ENCODE measurements around the gene SH3TC1. TPM values are rescaled to one million over a fixed set of nuclear protein-coding genes. Genes with fewer than 3 reads are reported as not detected.

Gene SH3TC1
- total RNA-seq, 1 experiment from 2014 or later: 28.9 TPM

DNA sequence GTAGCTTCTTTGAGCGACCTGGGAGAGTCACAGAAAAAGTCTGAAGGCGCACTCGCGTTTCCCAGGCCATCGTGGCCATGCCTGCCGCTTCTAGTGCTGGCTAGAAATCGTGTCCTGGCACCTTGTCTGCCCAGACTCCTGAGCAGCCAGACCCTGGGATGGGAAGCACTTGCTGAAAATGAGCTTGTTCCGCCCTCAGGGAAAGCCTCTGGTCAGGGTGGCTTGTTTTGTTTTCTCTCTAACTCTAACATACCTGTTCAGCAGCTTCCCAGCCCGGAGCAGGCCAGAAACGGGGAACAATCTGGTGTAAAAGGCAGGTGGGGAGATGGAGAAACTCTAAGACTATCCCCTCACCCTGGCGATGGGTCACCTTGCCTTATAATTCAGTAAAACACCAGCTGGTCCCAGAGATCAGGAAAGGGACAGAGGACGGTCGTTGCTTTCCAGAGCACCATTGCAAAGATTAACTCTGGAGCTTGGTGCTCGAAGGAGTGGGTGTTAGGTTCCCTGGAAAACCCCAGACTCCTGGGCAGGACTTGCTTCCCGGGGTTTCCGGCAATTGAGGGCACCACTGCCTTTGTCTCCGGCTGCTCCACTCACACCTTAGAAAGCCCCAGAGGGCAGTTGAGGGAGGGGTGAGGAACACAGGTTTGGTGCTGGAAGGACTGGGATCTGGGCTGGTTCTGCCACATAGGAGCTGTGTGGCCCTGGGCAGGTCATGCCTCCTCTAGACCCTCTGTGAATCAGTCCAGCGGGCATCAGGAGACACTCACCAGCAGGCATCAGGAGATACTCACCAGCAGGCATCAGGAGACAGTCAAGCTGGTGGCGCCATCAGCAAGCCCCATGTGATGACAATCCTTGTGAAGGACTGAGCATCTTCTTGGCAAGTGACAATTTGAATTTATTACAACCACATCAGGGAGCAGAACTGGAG lies 4.5 kb upstream of the SH3TC1 start:
- Histone ChIP-seq H3K4me1 (peaks cover 35% of the 10 kb centered on the region), H3K4me3 (no peak overlapping the region), H3K27me3 (no peaks in the 10 kb centered on the region), H3K36me3 (no peaks in the 10 kb centered on the region), H3K27ac (no peak overlapping the region), H3K9me3 (replicated peaks) (no peaks in the 10 kb centered on the region)
- DNase-seq: no peak

DNA sequence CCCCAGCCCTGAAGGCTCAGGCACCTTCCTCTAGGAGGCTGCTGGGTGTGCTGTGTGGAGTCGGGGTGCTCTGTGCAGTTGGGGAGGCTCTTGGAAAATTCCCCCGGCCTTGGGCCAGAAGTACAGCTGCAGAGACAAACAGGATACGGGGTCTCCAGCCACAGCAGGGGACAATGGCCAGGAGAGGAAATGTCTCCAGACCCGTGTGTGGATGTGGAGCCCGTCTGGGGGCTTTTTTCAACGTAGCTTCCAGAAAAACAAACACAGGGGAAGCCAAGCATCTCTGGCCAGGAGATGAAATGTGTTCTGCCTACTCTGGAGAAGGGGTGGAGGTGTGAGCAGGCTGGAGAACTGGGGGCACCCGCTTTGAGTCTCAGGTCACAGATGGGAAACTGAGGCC lies 3.7 kb upstream of the SH3TC1 start:
- H3K36me3 ChIP-seq: no peaks in the 10 kb centered on the region
- peaks cover 35% of the 10 kb centered on the region for H3K4me1 ChIP-seq
- H3K4me3 ChIP-seq: no peak overlapping the region

DNA sequence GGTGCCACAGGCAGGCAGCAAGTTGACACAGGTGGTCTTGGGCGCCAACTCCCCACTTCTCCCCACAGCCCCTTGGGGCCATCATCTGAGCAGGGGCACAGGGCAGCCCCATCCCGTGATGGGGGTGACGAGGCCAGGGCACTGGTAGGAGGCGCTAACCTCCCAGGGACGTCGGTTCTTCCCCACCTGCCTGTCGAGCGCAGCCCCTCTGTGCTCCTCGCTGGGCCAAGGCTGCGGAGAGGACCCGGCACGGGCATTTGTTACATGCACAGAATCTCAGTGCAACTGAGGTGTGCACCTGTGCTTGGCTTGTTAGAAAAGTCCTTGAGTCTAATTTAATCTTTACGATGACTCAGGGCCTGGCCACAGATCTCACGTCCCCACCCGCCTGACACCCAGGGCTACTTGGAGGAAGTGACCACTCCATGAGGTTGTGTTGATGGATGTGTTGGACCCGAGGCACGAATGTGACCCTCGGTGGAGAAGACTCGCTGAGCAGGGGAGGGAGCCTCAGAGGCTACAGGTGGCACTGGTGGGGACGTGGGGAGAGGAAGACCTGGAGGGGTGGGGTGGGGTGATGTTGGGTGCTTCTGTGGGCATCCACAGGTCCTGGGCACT lies 3.1 kb upstream of the SH3TC1 start:
- DNase-seq: no peak
- H3K4me1 ChIP-seq: peaks cover 35% of the 10 kb centered on the region
- H3K27ac ChIP-seq: no peak overlapping the region
- H3K9me3 ChIP-seq (replicated peaks): no peaks in the 10 kb centered on the region
- no peaks in the 10 kb centered on the region for H3K27me3 ChIP-seq
- no peak overlapping the region for H3K4me3 ChIP-seq
- no peaks in the 10 kb centered on the region for H3K36me3 ChIP-seq

More for the DNA sequence above, 3.7 kb upstream of the SH3TC1 start:
- H3K27me3 ChIP-seq: no peaks in the 10 kb centered on the region
- no peak for DNase-seq
- H3K9me3 ChIP-seq (replicated peaks): no peaks in the 10 kb centered on the region
- H3K27ac ChIP-seq: no peak overlapping the region

DNA sequence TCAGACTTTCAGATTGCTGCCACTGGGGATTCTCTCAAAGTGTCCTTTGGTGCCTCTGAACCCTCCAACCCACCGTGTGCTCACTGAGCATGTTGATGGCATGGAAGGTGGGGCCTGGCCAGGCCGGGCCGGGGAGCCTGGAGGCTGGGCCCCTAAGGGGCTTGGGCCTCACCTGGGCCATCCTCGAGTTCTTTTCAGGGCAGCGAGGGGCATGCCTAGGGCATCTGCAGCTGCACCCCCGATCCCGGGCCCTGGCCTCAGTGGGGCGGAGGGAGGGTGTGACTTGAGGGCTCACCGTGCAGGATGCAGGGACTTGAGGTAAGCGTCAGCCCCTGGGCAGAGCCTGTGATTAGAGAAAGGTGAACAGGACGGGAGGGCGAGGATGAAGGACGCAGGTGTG lies 1.6 kb upstream of the SH3TC1 start:
- Histone ChIP-seq H3K27me3 (no peaks in the 10 kb centered on the region), H3K36me3 (no peaks in the 10 kb centered on the region), H3K4me3 (no peak overlapping the region), H3K27ac (no peak overlapping the region), H3K4me1 (peaks cover 34% of the 10 kb centered on the region), H3K9me3 (replicated peaks) (no peaks in the 10 kb centered on the region)
- DNase-seq: no peak

DNA sequence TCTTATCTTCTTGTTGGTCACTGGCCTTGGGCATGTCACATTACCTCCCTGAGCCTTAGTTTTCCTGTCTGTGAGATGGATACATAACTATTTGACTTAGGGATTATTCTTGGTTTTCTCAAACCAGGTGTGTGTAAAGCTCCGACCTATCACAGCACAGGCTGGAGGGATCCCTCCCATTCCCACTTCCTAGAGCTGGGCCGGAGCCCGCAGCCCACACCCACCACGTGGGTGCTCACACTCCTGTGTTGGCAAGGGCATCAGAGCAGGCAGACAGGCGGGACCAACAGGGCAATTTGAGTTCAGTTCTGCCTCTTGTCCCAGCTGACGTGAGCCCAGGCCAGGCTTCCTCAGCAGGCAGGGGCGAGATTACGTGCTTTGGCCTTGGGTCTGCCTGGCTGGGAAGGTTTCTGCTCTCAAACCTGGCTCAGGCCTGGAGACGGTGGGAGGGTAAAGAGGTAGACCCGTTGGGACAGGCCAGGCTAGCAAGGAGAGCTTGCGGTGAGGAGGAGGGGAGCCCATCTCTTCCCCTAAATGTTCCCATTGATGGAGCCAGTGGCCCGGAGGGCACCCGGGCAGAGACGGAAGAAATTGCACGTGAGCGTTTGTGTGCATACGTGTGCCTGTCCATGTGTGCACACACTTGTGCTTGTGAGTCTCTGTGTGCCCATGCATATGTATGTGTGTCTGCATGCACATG lies 734 bp upstream of the SH3TC1 start:
- no peak for DNase-seq
- Histone ChIP-seq H3K4me3 (no peak overlapping the region; the same call in 1 of the 2 replicates), H3K4me1 (peaks cover 27% of the 10 kb centered on the region), H3K27ac (no peak overlapping the region), H3K36me3 (no peaks in the 10 kb centered on the region), H3K27me3 (no peaks in the 10 kb centered on the region), H3K9me3 (replicated peaks) (no peaks in the 10 kb centered on the region)

DNA sequence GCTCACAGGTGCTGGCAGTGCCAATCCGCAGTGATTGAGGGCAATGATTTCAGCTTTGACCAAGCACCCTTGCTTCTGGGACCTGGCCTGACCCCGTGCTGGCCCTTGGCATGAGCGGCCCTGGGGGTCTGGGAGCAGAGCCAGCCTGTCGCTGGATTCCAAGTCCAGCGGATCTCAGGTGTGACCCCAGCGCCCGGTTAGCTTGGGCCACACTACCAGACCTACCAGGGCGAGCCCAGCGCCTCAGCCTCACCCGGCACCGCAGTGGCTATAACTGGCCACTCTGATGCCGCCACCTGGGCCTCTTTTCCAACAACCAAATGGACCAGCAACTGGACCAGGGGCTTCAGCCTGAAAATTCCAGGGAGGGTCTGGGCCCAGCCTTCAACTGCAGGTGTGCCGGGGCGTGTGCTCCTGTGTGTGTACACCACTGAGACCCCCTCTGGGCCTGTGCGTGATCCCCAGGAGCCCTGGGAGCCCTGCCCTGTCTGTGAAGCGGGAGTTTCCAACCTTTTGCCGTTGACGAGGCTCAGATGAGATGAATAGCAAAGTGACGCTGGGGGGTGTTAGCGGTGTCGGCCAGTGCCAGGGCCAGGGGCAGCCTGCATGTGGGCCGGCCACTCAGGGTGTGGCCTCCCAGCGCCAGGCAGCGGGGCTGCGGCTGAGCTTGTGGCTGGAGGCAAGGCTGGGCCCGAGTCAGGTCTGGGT lies 658 bp downstream of the SH3TC1 start:
- H3K4me1 ChIP-seq: peaks cover 17% of the 10 kb centered on the region
- H3K9me3 ChIP-seq (replicated peaks): no peaks in the 10 kb centered on the region
- DNase-seq: peak; percentile 29 to 40
- no peaks in the 10 kb centered on the region for H3K36me3 ChIP-seq
- no peaks in the 10 kb centered on the region for H3K27me3 ChIP-seq
- peak overlapping the region; percentile 59 for H3K4me3 ChIP-seq
- no peak overlapping the region; the same call in 1 of the 2 replicates for H3K27ac ChIP-seq

DNA sequence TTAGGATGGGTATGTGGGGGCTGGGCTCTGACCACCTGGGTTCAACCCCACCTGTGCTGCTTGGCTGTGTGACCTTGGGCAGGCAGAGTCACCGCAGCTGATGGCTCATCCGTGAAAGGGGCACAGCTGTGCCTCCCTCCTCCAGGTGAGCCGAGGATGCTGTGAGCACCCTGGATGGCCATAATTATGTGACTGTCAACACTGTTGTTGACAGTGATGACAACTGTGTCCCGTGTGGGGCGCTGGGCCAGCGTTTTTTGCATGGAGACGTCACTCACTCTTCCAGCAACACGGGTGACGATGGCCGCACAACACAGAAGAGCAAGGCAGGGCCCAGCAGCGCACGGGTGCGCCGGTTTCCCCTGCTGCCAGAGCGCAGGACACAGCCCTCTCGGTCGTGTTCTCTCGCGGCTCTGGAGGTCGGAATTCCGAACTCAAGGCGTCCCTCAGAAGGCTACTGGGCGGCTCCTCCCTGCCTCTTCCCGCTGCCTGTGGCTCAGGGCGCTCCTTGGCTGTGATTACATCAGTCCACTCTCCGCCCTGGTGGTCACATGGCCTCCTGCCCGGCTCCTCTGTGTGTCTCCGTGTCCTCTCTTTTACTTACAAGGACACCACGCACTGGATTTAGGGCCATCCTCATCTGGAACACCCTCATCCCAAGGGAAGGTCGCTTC lies 1.3 kb downstream of the SH3TC1 start:
- Histone ChIP-seq H3K4me3 (peak overlapping the region; percentile 59), H3K27me3 (no peaks in the 10 kb centered on the region), H3K9me3 (replicated peaks) (no peaks in the 10 kb centered on the region), H3K4me1 (peaks cover 17% of the 10 kb centered on the region), H3K36me3 (no peaks in the 10 kb centered on the region), H3K27ac (no peak overlapping the region; the same call in 1 of the 2 replicates)
- peak; percentile 65 to 70 for DNase-seq

DNA sequence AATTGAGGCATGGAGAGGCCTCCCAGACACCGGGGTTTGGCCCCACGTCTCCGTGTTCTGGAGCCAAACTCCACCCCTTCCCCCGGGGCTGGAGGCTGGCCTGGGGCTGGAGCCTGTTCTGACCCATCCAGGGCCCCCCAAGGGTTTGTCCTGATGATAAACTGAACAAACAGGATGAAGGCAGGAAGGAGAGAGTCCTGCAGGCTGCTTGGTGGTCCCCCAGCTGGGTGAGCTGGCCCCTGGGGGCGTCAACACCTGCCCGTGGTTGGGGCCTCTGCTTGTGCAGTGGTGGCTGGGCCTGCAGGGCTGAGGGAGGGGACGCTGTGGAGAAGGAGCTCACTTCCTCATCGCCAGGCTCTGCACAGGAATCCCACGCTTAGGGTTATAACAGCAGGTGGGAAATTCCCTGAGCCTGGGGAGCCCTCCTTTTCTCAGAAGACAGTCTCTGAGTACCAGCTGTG lies 2.3 kb downstream of the SH3TC1 start:
- H3K9me3 ChIP-seq (replicated peaks): no peaks in the 10 kb centered on the region
- H3K4me1 ChIP-seq: peaks cover 17% of the 10 kb centered on the region
- no peak overlapping the region for H3K27ac ChIP-seq
- H3K27me3 ChIP-seq: no peaks in the 10 kb centered on the region
- H3K4me3 ChIP-seq: no peak overlapping the region; the same call in 1 of the 2 replicates
- H3K36me3 ChIP-seq: no peaks in the 10 kb centered on the region
- peak; percentile 38 to 54 for DNase-seq

DNA sequence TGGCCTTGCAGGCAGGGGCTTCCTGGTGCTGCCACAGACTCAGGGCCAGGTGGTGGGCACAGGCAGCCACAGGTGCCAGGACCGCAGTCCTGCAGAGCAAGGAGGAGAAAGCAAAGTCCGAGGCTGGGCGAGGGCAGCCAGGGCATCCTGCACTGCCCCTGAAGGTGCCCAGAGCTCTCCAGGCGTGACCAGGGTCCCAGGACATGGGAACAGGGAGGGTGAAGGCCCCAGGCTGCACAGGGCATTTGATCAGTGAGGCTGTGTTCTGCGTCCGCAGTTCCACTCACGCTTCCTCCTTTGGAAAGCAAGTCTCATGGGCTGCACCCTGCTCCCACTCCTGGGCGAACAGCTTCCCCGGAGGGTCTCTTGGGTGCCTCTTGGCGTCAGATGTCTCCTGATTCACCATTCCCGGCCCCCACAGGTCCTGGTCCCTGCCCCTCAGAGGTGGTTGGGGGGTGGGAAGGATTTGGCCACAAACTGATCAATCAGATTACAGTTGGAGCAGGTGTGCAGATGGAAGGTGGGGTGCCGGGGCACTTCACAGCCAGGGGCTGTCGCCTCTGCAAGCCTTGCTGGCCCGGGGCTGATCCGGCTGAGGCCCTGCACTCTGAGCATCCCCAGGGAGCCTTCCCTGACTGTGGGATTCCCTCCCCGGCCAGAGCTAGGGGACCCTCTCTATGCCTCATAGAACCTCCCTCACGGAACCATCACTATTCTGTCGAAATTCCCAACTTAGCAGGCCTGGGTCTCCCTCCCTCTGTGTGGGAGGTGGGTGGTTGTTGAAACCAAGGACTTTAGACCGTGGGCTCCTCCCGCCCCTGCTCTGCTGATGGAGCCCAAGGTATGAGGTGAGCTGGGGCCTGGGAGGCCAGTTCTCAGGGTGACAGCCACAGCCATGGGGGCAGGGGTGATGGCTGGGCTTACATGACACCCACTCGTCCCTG lies 3.3 kb downstream of the SH3TC1 start:
- no peaks in the 10 kb centered on the region for H3K36me3 ChIP-seq
- H3K27me3 ChIP-seq: no peaks in the 10 kb centered on the region
- H3K27ac ChIP-seq: no peak overlapping the region
- no peak for DNase-seq
- no peaks in the 10 kb centered on the region for H3K9me3 ChIP-seq (replicated peaks)
- H3K4me3 ChIP-seq: no peak overlapping the region
- H3K4me1 ChIP-seq: peaks cover 17% of the 10 kb centered on the region

DNA sequence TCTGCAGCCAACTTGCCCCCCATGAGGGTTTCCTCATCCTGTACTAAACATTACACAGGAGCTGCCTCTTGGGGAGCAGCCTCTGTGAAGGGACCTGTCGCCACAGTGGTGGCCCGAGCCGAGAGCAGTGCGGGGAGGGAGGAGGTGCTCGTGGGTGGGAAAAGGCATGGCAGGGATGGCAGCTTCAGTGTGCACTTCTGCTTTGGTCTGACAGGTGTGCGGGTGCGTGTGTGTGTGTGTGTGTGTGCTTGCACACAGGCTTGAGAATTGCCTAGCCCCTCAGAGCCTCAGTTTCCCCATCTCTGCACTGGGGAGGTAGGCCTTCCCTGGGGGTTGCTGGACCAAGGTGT lies 3.9 kb downstream of the SH3TC1 start:
- no peaks in the 10 kb centered on the region for H3K36me3 ChIP-seq
- H3K9me3 ChIP-seq (replicated peaks): no peaks in the 10 kb centered on the region
- H3K4me3 ChIP-seq: no peak overlapping the region
- H3K27ac ChIP-seq: no peak overlapping the region
- H3K4me1 ChIP-seq: peaks cover 17% of the 10 kb centered on the region
- H3K27me3 ChIP-seq: no peaks in the 10 kb centered on the region
- DNase-seq: no peak

DNA sequence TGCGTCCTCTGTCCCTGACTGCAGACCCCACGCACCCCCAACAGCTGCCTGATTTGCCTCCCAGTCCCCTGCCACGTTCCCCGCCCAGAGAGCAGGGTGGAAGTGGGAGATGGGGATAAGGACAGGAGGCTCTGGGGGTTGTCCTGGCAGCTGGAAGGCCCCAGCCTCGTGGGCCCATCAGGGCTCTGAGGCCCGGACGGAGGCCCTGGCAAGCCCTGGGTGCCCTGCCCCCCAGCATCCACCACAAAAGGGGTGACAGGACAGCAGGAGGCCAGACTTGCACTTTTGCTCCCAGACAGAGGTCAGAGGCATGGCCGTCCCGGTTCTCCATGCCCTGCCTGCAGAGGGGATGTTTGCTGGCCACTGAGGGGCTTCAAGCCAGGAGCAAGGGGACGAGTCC lies 4.7 kb downstream of the SH3TC1 start:
- no peaks in the 10 kb centered on the region for H3K9me3 ChIP-seq (replicated peaks)
- no peaks in the 10 kb centered on the region for H3K27me3 ChIP-seq
- H3K4me1 ChIP-seq: peaks cover 11% of the 10 kb centered on the region
- no peaks in the 10 kb centered on the region for H3K36me3 ChIP-seq
- no peak overlapping the region for H3K4me3 ChIP-seq
- no peak overlapping the region for H3K27ac ChIP-seq
- DNase-seq: no peak

DNA sequence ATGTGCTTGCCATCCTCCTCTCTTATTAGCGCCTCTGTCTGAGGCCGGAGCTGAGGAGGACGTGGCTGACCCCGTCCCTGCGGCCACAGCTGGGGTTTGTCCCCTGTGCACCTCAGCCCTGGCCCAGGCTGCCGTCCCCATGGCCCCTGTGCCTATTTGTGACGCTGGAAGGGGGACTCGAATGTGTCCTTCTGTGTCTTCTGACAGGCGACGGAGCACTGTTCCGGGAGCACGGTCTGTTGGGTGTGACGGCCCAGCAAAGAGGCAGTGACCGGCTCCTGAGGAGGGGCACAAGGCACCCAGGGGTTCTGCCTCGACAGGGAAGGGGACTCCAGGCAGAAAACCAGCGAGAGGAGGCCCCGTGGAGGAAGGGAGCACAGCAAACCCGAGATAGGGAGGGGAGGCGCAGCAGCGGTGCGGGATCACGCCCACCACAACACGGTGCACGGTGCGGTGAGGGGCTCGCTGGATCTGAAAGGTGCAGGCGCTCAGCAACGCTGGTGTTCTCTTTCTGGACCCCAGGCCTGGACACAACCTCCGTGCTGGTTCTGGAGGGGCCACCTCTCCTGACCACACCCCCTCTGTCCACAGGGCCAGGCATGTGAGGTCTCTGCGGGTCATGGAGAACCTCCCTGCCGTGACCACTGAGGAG lies 5.6 kb downstream of the SH3TC1 start:
- Histone ChIP-seq H3K36me3 (no peaks in the 10 kb centered on the region), H3K4me1 (peaks cover 10% of the 10 kb centered on the region), H3K4me3 (no peak overlapping the region), H3K27ac (no peak overlapping the region), H3K27me3 (no peaks in the 10 kb centered on the region), H3K9me3 (replicated peaks) (no peaks in the 10 kb centered on the region)
- no peak for DNase-seq

DNA sequence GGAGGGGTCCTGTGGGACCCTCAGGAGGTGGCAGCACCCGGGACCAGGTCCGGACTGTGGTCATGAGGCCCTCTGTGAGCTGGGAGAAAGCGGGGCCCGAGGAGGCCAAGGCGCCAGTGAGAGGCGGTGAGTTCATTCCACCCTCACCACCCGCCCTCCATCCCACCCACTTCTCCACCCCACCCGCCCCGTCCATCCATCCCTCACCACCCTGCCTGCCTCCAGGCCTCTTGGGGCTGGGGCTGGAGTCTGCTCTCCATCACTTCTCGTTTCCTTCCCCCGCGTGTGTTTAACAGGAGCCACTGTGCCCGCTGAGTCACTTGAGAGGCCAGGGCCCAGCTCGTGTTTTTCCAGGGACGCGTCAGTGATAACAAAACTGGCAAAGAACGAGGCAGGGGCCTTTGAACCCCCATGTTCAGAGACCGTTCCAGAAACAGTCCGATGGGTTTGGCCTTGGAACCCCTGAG lies 6.2 kb downstream of the SH3TC1 start:
- Histone ChIP-seq H3K4me1 (peaks cover 10% of the 10 kb centered on the region), H3K27me3 (no peaks in the 10 kb centered on the region), H3K27ac (no peak overlapping the region), H3K9me3 (replicated peaks) (no peaks in the 10 kb centered on the region), H3K36me3 (no peaks in the 10 kb centered on the region), H3K4me3 (no peak overlapping the region)
- no peak for DNase-seq
